HG03432 (cell line): Measurements from ENCODE around the gene MPLKIP.
A peak's percentile ranks its signal among the peaks of the same experiment; 100 is the strongest.
"Not testable (repeated sequence)": the region's sequence is repeated elsewhere in the genome, so short reads cannot be mapped to it uniquely, and the experiment has no call there.

ENCODE experiments used
- ATAC-seq: cut with Tn5 transposase; IDR thresholded peaks from one replicate; pipeline ENCODE4 v1.9.1; 2021; ENCODE audit warnings: mild to moderate bottlenecking, moderate library complexity; ENCODE audit not compliant: unreplicated experiment

MPLKIP gene

DNA sequence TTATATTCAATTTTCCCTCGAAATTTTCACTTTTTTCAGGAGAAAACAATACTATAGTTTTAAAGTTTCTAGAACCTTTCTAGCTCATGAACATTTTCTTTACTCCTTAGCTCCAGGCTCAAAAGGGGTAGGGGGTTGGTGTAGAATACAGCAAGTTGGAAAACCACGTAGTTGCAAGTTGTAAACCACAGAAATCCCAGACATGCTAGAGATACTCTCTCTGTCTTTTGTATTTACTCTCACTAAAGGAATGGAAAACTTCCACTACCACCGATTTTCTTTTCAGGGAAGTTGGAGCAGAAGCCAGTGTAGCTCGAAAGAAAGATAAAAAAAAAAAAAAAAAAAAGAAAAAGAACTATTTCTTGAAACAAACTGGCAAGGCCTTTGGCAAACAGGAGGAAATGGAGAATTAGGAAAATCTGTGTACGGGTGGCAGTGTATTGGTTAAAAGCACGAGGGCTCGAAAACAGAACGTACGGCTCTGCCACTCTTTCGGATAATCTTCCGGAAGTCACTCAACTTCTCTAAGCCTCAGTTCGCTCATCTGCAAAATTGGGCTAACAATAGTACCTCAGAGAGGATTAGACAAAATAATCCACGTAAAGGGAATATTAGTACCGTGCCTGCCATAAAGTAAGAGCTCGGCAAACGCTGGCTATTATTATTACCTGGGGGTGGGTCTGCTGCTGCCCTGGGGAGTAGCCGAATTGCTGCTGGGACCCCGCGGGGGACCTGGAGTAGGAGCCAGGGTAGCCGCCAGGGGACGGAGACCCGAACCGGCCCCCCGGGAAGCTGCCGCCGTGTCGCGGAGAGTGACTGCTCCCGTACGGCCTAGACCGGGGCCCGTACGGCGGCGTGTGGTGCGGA, 628 bp downstream of the MPLKIP start:
- ATAC-seq = peak; percentile 8

DNA sequence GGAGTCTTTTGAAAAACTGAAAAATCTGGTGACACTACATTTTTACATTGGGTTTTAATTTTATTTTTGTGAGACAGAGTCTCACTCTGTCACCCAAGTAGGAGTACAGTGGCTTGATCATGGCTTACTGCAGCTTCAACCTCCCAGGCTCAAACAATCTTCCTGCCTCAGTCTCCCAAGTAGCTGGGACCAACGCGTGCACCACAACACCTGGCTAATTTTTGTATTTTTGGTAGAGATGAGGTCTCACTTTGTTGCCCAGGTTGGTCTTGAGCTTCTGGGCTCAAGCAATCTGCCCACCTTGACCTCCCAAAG, 11.5 kb downstream of the MPLKIP start:
- ATAC-seq = no peak

DNA sequence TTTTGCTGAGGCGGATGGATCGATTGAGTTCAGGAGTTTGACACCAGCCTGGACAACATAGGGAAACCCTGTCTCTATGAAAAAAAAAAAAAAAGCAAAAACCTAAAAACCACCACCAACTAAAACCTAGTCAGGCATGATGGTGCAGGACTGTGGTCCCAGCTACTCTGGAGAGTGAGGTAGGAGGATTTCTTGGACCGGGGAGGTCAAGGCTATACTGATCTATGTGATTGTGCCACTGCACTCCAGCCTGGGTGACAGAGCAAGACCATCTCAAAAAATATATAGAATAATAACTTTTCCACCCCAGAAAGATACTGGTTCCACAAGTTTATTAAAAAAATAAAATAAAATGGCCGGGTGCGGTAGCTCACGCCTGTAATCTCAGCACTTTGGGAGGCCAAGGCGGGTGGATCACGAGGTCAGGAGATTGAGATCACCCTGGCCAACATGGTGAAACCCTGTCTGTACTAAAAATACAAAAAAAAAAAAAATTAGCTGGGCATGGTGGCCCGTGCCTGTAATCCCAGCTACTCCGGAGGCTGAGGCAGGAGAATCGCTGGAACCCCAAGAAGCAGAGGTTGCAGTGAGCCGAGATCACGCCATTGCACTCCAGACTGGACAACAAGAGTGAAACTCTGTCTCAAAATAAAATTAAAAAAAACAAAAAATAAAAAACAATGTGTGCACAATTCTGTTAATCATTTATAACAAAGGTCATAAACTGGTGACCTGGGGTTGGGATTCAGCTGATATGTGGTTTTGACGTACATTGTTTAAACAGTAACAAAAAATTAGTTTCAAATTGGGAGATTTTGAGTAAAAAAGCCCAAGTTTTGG, 12.1 kb downstream of the MPLKIP start:
- not testable (repeated sequence) for ATAC-seq

DNA sequence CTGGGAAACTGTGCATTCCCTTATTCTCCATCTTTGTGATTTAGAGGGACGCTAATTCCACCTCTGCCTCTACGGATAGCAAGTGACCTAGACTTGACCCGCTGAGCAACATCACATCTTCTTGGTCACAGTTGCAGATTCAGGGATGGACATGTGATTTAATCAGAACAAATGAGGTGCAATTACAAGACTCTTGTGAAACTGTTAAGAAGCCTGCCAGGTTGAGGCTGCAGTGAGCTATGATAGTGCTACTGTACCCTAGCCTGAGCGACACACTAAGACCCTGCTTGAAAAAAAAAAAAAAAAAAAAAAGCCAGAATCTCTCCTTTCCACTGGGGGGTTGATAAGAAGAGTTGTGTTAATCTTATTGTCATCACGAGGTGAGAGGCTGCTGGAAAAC, 14.4 kb downstream of the MPLKIP start:
- no peak for ATAC-seq

DNA sequence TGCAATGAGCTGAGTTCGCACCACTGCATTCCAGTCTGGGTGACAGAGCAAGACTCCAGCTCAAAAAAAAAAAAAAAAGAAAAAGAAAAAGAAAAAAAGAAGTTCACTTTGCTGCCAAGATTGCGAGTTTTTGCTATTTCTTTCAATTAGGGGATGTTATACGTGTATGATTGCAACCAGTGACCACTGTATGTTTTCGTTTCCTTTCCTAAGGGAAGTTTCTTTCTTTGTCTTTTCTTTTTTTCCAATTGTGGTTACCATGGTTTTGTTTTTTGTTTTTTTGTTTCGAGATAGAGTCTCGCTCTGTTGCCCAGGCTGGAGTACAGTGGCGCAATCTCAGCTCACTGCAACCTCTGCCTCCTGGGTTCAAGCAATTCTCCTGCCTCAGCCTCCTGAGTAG, 16.2 kb downstream of the MPLKIP start:
- not testable (repeated sequence) for ATAC-seq

DNA sequence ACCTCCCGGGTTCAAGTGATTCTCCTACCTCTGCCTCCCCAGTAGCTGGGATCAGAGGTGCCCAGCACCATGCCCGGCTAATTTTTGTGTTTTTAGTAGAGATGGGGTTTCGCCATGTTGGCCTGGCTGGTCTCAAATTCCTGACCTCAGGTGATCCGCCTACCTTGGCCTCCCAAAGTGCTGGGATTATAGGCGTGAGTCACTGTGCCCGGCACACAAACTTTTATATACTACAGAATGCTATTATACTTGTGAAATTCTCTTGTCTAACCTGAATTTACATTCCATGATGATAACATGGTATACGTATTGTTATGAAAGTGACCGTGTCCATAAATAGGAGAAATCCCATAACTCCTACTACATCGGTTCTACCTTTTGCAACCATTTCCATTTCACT, 17.2 kb downstream of the MPLKIP start:
- not testable (repeated sequence) for ATAC-seq

DNA sequence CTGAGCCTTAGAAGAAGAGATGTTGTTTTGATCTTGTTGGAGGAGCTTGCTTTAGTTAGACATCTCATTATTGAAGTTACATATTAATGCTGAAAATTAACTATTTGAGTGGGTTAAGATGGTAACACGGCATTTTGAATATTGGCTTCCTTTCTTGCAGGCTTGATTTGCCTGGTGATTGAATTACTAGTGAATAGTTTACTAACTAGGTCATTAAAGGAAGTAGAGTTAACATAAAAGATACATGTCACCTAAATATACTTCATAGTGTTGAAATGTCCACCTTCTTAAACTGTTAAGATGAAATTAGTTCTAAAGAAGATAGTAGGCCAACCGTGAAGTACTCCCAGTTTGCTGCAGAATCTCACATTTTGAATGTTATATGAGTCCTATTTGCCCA, 18.5 kb downstream of the MPLKIP start:
- ATAC-seq = no peak

DNA sequence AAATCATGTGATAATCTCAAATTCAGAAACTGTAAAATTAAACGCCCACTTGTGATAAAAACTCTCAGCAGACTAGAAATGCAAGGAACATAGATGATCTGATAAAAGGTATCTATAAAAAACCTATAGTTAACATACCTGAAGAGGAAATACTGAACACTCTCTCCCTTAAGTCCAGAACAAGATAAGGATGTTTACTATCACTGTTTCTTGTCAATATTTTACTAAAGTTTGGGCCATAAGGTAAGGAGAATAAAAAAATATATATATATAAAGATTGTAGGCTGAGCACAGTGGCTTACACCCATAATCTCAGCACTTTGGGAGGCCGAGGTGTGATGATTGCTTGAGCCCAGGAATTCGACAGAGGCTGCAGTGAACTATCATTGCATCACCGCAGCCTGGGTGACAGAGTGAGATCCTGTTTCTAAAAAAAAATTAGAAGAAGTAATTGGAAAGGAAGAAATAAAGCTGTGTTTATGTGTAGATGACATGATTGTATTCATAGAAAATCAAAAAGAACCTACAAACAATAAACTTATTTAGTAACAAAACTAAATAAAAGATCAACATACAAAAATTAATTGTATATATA, 28.4 kb downstream of the MPLKIP start:
- ATAC-seq = no peak

DNA sequence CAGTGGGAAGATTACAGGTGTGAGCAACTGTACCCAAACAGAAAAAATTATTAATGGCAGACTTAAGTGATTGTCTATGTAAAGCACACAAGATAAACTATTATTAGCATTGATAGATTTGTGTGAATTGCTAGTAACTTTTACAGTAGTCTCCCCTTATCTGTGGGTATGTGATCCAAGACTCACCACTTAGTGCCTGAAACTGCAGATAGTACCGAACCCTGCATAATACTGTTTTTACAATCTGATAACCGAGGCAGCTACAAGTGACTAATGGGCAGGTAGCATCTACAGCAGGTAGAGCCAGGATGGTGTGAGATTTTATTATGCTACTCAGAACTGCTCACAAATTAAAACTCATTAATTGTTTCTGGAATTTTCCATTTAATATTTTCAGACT, 31.5 kb downstream of the MPLKIP start:
- no peak for ATAC-seq

DNA sequence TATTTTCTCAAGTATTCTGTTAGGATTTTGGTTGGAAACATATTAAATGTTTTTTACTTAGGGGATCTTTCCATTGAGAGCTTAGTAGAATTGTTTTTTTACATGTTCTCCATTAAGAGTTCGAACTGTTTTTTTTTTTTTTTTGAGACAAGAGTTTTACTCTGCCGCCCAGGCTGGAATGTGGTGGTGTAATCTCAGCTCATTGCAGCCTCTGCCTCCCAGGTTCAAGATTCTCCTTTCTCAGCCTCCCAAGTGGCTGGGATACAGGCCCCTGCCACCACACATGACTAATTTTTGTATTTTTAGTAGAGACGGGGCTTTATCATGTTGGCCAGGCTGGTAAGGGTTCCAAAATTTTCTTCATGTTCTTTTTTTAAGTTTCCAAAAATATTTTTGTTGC, 33.2 kb downstream of the MPLKIP start:
- ATAC-seq = no peak

DNA sequence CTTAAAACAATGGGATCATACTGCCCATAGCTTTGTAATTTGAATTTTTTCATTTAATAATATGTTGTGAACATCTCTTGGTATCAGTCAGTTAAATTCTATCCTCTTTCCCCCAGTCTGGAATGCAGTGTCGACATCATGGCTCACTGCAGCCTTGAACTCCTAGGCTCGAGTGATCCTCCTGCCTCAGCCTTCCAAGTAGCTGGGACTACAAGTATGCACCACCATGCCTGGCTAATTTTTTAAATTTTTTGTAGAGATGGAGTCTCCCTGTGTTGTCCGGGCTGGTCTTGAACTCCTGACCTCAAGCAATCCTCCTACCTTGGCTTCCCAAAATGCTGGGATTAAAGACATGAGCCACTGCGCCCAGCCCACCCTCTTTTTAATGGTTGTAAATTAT, 34.6 kb downstream of the MPLKIP start:
- no peak for ATAC-seq

DNA sequence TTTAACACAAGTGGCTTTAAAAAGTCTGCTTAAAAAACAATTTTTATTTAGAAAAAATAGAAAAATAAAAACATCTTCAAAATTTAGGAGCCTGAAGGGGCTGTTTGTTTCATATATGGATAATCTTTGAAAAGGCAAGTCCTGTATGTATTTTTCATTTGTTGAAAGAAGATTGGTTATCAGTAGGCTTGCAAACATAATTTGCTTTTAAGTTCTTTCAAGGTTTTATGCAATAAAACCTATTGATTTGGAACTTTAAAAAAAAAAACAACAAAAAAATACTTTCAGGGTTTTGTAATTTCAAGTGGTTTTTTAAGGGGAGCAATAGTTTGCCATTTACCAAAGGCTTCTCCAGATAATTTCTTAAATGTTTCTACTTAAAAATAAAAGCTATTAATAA, 35.6 kb downstream of the MPLKIP start:
- ATAC-seq = no peak

DNA sequence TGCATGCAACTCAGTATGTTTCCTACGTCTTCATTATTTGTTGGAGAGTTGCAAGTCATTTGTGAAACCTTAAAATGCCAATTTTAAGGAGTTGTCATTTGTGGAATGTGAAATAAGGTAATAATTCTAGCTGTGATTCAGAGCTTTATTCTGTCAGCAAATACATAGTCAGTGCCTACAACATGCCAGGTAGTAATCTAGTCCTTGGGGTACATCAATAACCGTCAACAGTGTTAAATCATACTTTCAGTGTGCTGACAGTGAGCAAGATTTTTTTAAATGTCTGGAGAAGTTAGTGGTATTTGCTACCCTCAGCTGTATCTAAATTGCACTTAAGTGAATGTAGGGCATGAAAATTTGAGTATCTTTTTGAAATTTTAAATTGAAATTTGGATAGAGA, 36.7 kb downstream of the MPLKIP start:
- no peak for ATAC-seq

DNA sequence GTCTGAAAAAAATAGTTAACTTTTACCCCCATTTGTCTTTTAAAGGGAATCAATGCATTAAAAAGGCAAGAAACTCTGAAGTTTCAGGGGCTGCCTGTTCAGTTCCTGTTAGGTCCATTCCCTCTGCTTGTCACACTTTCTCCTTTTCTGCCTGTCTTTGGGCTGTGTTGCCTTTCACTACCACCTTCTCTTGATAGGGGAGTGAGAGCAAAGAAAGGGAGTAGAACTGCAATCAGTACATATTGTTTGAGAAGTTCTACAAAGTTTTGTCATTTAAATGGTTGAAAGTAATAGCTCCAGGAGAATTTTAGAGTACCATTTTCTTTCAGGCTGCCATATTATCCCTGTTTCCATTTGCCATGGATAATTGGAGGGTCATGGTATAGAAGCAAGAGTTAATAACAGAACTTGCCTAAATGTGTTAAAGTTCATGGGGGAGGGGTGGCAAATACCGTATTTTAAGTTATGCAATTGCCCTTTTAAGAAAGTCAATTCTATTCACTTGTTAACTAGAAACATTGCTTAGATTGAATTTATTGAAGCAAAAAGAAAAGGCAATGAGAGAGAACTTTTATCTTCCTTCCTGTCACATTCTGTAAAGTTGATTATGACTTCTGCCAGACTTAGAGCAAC, 38.6 kb downstream of the MPLKIP start:
- ATAC-seq = no peak

DNA sequence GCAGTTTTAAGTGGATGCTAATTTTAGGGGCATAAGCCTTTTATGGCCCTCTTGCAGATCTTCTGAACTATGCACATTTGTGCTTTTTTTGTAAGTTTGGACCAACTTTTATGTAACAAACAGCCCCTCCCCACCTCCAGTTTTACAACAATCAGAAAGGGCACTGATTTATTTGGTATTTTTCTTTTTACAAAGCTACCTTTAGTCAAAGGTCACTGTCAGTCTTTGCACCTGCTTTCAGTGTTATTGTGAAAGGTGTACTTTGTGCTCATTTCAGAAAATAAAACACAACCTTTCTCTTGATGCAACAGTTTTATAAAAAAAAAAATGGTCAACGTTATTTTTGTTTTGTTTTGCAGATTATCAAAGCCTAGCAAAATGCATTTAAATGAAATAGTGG, 39.2 kb downstream of the MPLKIP start:
- ATAC-seq = no peak

DNA sequence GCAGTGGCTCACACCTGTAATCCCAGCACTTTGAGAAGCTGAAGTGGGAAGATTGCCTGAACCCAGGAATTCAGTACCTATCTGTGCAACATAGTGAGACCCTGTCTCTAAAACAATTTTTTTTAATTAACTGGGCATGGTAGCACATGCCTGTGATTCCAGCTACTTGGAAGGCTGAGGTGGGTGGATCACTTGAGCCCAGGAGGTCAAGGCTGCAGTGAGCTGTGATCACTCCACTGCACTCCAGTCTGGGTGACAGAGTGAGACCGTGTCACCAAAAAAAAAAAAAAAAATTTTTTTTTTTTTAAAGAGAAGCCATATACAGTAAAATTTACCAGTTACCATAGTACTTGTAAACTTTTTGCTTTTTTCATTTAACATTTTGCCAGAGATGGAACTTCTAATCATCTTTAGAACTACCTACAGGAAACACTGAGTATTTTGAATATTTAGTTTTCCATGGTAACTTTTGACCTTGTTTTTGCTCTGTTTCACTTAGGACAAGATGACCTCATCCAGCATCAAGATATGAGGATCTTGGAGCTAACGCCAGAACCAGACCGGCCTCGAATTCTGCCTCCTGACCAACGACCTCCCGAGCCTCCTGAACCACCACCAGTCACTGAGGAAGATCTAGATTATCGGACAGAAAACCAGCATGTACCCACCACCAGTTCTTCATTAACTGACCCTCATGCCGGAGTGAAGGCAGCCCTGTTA, 40.6 kb downstream of the MPLKIP start:
- no peak for ATAC-seq

DNA sequence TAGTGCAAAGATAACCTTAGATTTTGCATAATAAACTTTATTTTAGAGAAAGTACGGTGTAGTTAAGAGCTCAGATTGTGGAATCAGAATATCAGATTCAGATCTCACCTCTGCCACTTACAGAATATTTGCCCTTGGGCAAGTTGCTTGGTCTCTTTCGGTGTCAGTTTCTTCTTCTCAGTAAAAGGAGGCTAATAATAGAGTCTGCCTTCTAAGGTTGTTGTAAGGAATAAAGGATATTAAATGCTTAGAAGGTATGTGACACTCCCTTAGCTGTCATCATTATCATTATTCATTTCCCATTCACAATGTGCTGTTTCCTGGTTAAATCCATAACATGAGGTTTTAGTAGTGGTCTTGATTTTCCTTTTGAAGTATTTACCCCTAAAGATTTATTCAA, 42.2 kb downstream of the MPLKIP start:
- ATAC-seq = no peak

DNA sequence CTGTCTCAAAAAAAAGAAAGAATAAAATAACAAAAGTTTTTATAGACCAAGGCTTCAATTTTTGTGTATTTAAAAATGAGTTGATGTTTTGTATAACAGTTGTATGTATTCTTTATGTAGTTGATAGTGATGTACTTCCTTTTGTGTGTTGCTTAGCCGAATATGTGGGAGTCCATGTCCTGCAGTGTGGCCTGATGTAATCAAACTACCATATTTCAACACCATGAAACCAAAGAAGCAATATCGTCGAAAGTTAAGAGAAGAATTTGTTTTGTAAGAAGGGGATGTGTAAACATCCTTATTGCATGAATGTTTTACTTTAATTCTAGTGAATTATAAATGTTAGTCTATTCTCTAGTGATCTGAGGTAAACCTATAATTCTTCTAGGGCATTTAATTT, 56.6 kb downstream of the MPLKIP start:
- no peak for ATAC-seq
